Caco-2 (cell line): ENCODE results near the gene FAM89B. TPM values are rescaled to one million over a fixed set of nuclear protein-coding genes. Genes with fewer than 3 reads are reported as not detected.

Experiments
- BruUV-seq: library from RNA; stranded (reverse); fragments of 400-500 nt; replicated peaks from 2 replicates; lab custom pipeline; 2021; lab: Mats Ljungman, UMichigan
- CTCF ChIA-PET: fragments of 300-600 bp; sonication (Branson Sonifier 250); formaldehyde crosslinking; loops from one replicate; lab custom pipeline; 2022; ENCODE audit warnings: antibody characterized with exemption; lab: Charles Lee
- POLR2A ChIA-PET: fragments of 300-600 bp; sonication (Branson Sonifier 250); formaldehyde crosslinking; loops from one replicate; lab custom pipeline; 2022; ENCODE audit warnings: antibody characterized with exemption; lab: Charles Lee
- DNase-seq, 2 experiments: peaks; one replicate each; pipeline versions ENCODE4 v3.0.0 to v3.0.0-alpha.2; 2020 to 2022
- H3K27me3 ChIP-seq: replicated peaks from 2 replicates; pipeline ENCODE4 v1.6.0; 2011; ENCODE audit warnings: low read length; ENCODE audit not compliant: control insufficient read depth, insufficient read depth
- H3K36me3 ChIP-seq: 2 replicates; pipeline ENCODE4 v1.5.1; 2011; ENCODE audit warnings: low read length; ENCODE audit not compliant: control insufficient read depth, insufficient read depth
- H3K4me1 ChIP-seq: fragments of 250-450 bp; sonication (Bioruptor Pico); 2 replicates; pipeline ENCODE4 v1.5.1; 2020; ENCODE audit warnings: mild to moderate bottlenecking
- H3K4me3 ChIP-seq: 2 replicates; pipeline ENCODE4 v1.5.1; 2011; ENCODE audit warnings: low read depth, mild to moderate bottlenecking, control low read depth, low read length
- H3K9me3 ChIP-seq: fragments of 250-450 bp; sonication (Bioruptor Pico); 2 replicates; pipeline ENCODE4 v1.5.1; 2020; ENCODE audit warnings: mild to moderate bottlenecking, moderate library complexity
- H3K27ac Mint-ChIP-seq: one replicate; pipeline ENCODE4 v1.8.0; 2022; ENCODE audit warnings: mixed read lengths; ENCODE audit not compliant: unreplicated experiment
- H3K27me3 Mint-ChIP-seq: one replicate; pipeline ENCODE4 v1.8.0; 2022; ENCODE audit warnings: mixed read lengths; ENCODE audit not compliant: insufficient read depth, unreplicated experiment
- H3K36me3 Mint-ChIP-seq: one replicate; pipeline ENCODE4 v1.8.0; 2022; ENCODE audit warnings: mild to moderate bottlenecking, mixed read lengths; ENCODE audit not compliant: insufficient read depth, unreplicated experiment
- H3K4me1 Mint-ChIP-seq: one replicate; pipeline ENCODE4 v1.8.0; 2022; ENCODE audit warnings: low read depth, mixed read lengths; ENCODE audit not compliant: unreplicated experiment
- H3K4me3 Mint-ChIP-seq: one replicate; pipeline ENCODE4 v1.8.0; 2022; ENCODE audit warnings: mild to moderate bottlenecking, moderate library complexity, mixed read lengths; ENCODE audit not compliant: unreplicated experiment
- H3K9me3 Mint-ChIP-seq: one replicate; pipeline ENCODE4 v1.8.0; 2022; ENCODE audit warnings: mixed read lengths; ENCODE audit not compliant: unreplicated experiment
- intact Hi-C: fragments of 100-400 bp; cut with micrococcal nuclease; formaldehyde crosslinking; loops from one replicate; pipeline ENCODE4 v1.10.0; 2022; ENCODE audit not compliant: unreplicated experiment
- total RNA-seq: library from RNA; stranded (reverse); gene quantifications from 2 replicates; pipeline ENCODE4 v1.2.3, GENCODE V29; 2022
- TF ChIP-seq, protein P1 (sequence below), 2 experiments: fragments of 200-600 bp in 1 of 2; IDR thresholded peaks; 1 replicate in 1 of 2; 2 replicates in 1 of 2; pipeline versions ENCODE4 v1.5.1 to v1.8.0; 2011 to 2022; ENCODE audit warnings: antibody characterized with exemption in 1 of 2, control low read depth in 1 of 2, inconsistent platforms in 1 of 2, low read depth in 1 of 2, low read length in 1 of 2, mild to moderate bottlenecking in 1 of 2, moderate library complexity in 1 of 2; ENCODE audit not compliant: insufficient read depth in 1 of 2, severe bottlenecking in 1 of 2, unreplicated experiment in 1 of 2

FAM89B gene
- total RNA-seq, 1 experiment from 2014 or later = 26.9 TPM

DNA sequence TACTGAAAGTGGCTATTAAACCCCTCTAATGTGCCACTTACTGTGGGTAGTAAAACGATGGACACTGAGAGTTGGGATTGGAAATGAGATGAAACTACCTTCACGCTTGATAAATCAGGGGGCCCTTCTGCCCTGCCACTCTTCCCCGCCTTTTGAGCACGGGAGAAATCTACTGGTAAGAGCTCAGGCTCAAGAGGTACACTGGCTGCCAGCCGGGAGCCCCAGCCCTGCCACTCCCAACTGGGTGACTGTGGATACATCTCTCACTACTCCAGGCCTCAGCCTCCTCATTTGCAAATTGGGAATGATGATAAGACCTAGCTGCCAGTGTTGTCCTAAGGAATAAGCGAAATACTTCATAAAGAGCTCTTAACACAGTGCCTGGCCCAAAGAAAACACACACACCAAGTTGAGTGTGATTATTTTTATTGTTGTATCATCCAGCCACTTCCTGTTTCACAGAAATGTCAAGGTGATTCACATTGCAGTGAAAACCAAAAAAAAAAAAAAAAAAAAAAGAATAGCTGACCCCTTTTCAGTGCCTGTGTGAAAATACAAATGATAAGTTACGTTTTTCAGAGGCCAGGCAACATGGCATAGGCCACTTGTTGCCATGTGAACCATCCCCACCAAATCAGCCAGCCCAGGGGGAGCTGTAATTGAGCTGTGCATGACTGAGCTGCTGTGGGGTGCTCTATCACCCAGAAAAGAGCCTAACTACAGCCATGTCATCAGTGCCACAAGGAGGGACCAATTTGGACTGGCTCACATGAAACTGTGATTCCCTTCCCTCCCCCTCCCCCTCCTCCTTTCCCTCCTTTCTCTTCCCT, 6.5 kb upstream of the FAM89B start:
- H3K27me3 Mint-ChIP-seq = no peaks in the 10 kb centered on the region
- TF ChIP-seq, protein P1, sequence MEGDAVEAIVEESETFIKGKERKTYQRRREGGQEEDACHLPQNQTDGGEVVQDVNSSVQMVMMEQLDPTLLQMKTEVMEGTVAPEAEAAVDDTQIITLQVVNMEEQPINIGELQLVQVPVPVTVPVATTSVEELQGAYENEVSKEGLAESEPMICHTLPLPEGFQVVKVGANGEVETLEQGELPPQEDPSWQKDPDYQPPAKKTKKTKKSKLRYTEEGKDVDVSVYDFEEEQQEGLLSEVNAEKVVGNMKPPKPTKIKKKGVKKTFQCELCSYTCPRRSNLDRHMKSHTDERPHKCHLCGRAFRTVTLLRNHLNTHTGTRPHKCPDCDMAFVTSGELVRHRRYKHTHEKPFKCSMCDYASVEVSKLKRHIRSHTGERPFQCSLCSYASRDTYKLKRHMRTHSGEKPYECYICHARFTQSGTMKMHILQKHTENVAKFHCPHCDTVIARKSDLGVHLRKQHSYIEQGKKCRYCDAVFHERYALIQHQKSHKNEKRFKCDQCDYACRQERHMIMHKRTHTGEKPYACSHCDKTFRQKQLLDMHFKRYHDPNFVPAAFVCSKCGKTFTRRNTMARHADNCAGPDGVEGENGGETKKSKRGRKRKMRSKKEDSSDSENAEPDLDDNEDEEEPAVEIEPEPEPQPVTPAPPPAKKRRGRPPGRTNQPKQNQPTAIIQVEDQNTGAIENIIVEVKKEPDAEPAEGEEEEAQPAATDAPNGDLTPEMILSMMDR (IDR thresholded peaks at IDR 0.05; ENCODE audit: insufficient read depth in 1 of 2, low read depth in 1 of 2, low read length in 1 of 2, severe bottlenecking in 1 of 2, unreplicated experiment in 1 of 2) = no peak
- peaks cover 25% of the 10 kb centered on the region for H3K36me3 Mint-ChIP-seq
- H3K27ac Mint-ChIP-seq = no peak overlapping the region
- Histone ChIP-seq H3K4me1 (peaks cover 10% of the 10 kb centered on the region; the same call in 1 of the 2 replicates), H3K9me3 (no peaks in the 10 kb centered on the region), H3K27me3 (no peaks in the 10 kb centered on the region), H3K36me3 (peaks cover 1% of the 10 kb centered on the region; the same call in 1 of the 2 replicates), H3K4me3 (no peak overlapping the region)
- POLR2A ChIA-PET = no interaction called here
- intact Hi-C loops = no loop called here
- peaks cover 24% of the 10 kb centered on the region for H3K4me1 Mint-ChIP-seq
- no peak for DNase-seq
- CTCF ChIA-PET = interaction anchor here (0.6 to 1.0 kb wide), 2 partner anchors 14 to 15 kb away, joined by 4 read pairs; no protein-coding TSS in a partner anchor
- no peak overlapping the region for H3K4me3 Mint-ChIP-seq
- no TSS peak for BruUV-seq
- H3K9me3 Mint-ChIP-seq = no peaks in the 10 kb centered on the region

DNA sequence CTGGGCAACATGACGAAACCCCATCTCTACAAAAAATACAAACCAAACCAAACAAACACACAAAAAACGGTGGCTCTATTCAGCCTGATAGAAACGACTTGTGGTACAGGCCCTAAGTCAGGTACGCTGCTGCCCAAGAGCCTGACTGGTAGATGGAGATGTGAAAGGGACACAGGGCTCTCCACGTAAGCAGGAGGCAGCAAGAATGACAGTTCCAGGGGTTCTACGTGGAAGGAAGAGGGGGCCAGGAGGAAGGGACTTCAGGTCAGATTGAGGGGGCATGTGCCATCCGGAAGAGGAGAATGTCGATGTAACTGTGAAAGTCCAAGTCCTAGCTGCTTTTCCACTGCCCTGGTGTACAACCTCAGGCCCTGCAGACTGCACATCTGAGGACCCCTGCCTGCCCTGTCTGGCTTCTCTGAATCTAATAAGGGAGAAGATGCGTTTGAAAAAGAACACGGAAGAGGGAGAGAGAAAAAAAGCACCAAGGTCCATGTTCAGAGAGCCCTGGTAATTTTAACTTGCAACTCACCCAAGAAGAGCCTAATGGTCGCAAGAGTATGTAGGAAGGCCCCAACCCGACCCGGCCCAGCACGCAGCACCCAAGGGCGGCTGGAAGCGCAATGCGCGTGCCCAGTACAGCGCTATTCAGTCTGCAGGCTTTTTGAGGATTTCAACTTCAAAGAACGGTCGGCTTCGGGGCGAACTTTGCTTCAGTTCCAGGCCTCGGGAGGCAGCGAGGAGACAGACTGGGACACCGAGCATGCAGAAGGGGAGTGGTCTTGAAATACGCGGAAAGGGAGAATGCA, 3.0 kb upstream of the FAM89B start:
- Histone ChIP-seq H3K4me1 (peaks cover 25% of the 10 kb centered on the region), H3K27me3 (no peaks in the 10 kb centered on the region), H3K36me3 (peaks cover 1% of the 10 kb centered on the region), H3K9me3 (no peaks in the 10 kb centered on the region), H3K4me3 (peak overlapping the region; percentile 99)
- H3K27me3 Mint-ChIP-seq = no peaks in the 10 kb centered on the region
- H3K9me3 Mint-ChIP-seq = no peaks in the 10 kb centered on the region
- H3K4me3 Mint-ChIP-seq = peak overlapping the region; percentile 98
- peaks cover 48% of the 10 kb centered on the region for H3K36me3 Mint-ChIP-seq
- CTCF ChIA-PET = interaction anchor here (0.5 to 3.5 kb wide), 11 partner anchors 9 to 433 kb away, joined by 3 to 23 read pairs (median 4); partner anchors contain the start of genes EIF1AD and PCNX3
- POLR2A ChIA-PET = interaction anchor here (0.9 to 1.1 kb wide), 6 partner anchors 9 to 198 kb away, joined by 3 to 7 read pairs (median 4); partner anchors contain the start of genes NEAT1 and PCNX3
- peak overlapping the region; percentile 97 for H3K27ac Mint-ChIP-seq
- TF ChIP-seq, protein P1 (IDR thresholded peaks at IDR 0.05; ENCODE audit: insufficient read depth in 1 of 2, low read depth in 1 of 2, low read length in 1 of 2, severe bottlenecking in 1 of 2, unreplicated experiment in 1 of 2) = no peak
- no peak for DNase-seq
- intact Hi-C loops = no loop called here
- peaks cover 25% of the 10 kb centered on the region for H3K4me1 Mint-ChIP-seq
- BruUV-seq = no TSS peak
